GM23248 (cell line): ENCODE data around the gene AMOT. TPM values are rescaled to one million over a fixed set of nuclear protein-coding genes. Genes with fewer than 3 reads are reported as not detected.

Experiments used
- DNase-seq: peaks from one replicate; pipeline ENCODE4 v3.0.0-alpha.2; 2015
- H2AFZ ChIP-seq: fragments of 200-600 bp; sonication (generic); 2 replicates; pipeline ENCODE4 v1.6.1; 2016; ENCODE audit warnings: antibody characterized with exemption
- H3F3A ChIP-seq: fragments of 200-600 bp; sonication (generic); 2 replicates; pipeline ENCODE4 v1.6.1; 2016; ENCODE audit warnings: mild to moderate bottlenecking, antibody characterized with exemption, mixed run types; ENCODE audit not compliant: insufficient read depth
- H3K27ac ChIP-seq: fragments of 200-600 bp; sonication (generic); 2 replicates; pipeline ENCODE4 v1.5.1; 2016; ENCODE audit warnings: mild to moderate bottlenecking
- H3K27me3 ChIP-seq: fragments of 200-600 bp; sonication (generic); replicated peaks from 2 replicates; pipeline ENCODE4 v1.6.1; 2016; ENCODE audit warnings: mild to moderate bottlenecking; ENCODE audit not compliant: insufficient read depth
- H3K36me3 ChIP-seq: fragments of 200-600 bp; sonication (generic); 2 replicates; pipeline ENCODE4 v1.6.1; 2016; ENCODE audit warnings: low read depth, mild to moderate bottlenecking
- H3K4me1 ChIP-seq: fragments of 200-600 bp; sonication (generic); 2 replicates; pipeline ENCODE4 v1.6.1; 2016; ENCODE audit warnings: mild to moderate bottlenecking; ENCODE audit not compliant: insufficient read depth
- H3K4me2 ChIP-seq: fragments of 200-600 bp; sonication (generic); one replicate; pipeline ENCODE4 v1.6.1; 2016; ENCODE audit warnings: mild to moderate bottlenecking; ENCODE audit not compliant: unreplicated experiment
- H3K4me3 ChIP-seq: fragments of 200-600 bp; sonication (generic); 2 replicates; pipeline ENCODE4 v1.5.1; 2016; ENCODE audit warnings: mild to moderate bottlenecking
- H3K79me2 ChIP-seq: fragments of 200-600 bp; sonication (generic); 2 replicates; pipeline ENCODE4 v1.6.1; 2016; ENCODE audit warnings: mild to moderate bottlenecking; ENCODE audit not compliant: insufficient read depth
- H3K9ac ChIP-seq: fragments of 200-600 bp; sonication (generic); 2 replicates; pipeline ENCODE4 v1.6.1; 2016; ENCODE audit warnings: mild to moderate bottlenecking
- H3K9me2 ChIP-seq: fragments of 200-600 bp; sonication (generic); 2 replicates; pipeline ENCODE4 v1.6.1; 2016; ENCODE audit warnings: mixed run types, mild to moderate bottlenecking, moderate library complexity; ENCODE audit not compliant: insufficient read depth
- H3K9me3 ChIP-seq: fragments of 200-600 bp; sonication (generic); one replicate; pipeline ENCODE4 v1.6.1; 2017; ENCODE audit warnings: low read depth
- H4K20me1 ChIP-seq: fragments of 200-600 bp; sonication (generic); 2 replicates; pipeline ENCODE4 v1.6.0; 2016; ENCODE audit not compliant: insufficient read depth
- EZH2 ChIP-seq: fragments of 200-600 bp; sonication (generic); IDR thresholded peaks from 2 replicates; pipeline ENCODE4 v1.6.1; 2018; ENCODE audit warnings: antibody characterized with exemption, mild to moderate bottlenecking; ENCODE audit not compliant: insufficient read depth, poor library complexity, severe bottlenecking
- EZH2phosphoT487 ChIP-seq: fragments of 200-600 bp; sonication (generic); IDR thresholded peaks from 2 replicates; pipeline ENCODE4 v1.6.1; 2018; ENCODE audit warnings: antibody characterized with exemption, moderate library complexity, mild to moderate bottlenecking, low read depth; ENCODE audit not compliant: insufficient read depth
- WGBS, 2 experiments: methylation state at CpG; one replicate each; pipeline ENCODE4 v1.1.6; 2015 to 2017; ENCODE audit warnings: low lambda C conversion rate in 2 of 2, low coverage in 1 of 2; ENCODE audit errors: missing lambda C conversion rate in 2 of 2; 5-methylcytosine and 5-hydroxymethylcytosine counted together
- in situ Hi-C: fragments of 300-500 bp; cut with MboI; formaldehyde crosslinking; loops from 2 replicates; pipeline ENCODE4 v1.15.0; 2020
- polyA plus RNA-seq: library from polyadenylated mRNA; unstranded; fragments of >200 nt; fragmentation: Nextera tagmentation; extraction: Ambion mirVana; gene quantifications from 2 replicates; pipeline ENCODE4 v1.2.1, GENCODE V29; 2016
- total RNA-seq: library from RNA; depleted of rRNA; stranded (reverse); fragments of >200 nt; shearing (Covaris generic); gene quantifications from 2 replicates; pipeline ENCODE4 v1.2.3, GENCODE V29; 2014; rRNA removed

The AMOT gene
- 1.5 and 2.5 TPM in 2 replicates for total RNA-seq
- polyA plus RNA-seq: 2.2 and 3.0 TPM in 2 replicates

GRCh38 chrX:112840382-112841113 lies at the start of gene AMOT:
AMOT (minus strand) TSS chrX:112840831; CDS start chrX:112823126, 17,705 bp downstream.
- DNase-seq: peak; percentile 68
- H3K4me2 ChIP-seq: peak within 1 kb of the TSS; percentile 80
- no peaks in the 10 kb centered on the region for H3K9me3 ChIP-seq
- in situ Hi-C loops: no loop called here
- H3K4me3 ChIP-seq: peak within 1 kb of the TSS; percentile 79
- H2AFZ ChIP-seq: peak within 1 kb of the TSS; percentile 91
- TF ChIP-seq EZH2 (no peak), EZH2phosphoT487 (no peak)
- H3K9ac ChIP-seq: peak within 1 kb of the TSS; percentile 36; the same call in 1 of the 2 replicates
- no peaks in the 10 kb centered on the region for H3K27me3 ChIP-seq
- no peaks in the 10 kb centered on the region for H3K36me3 ChIP-seq
- H3K79me2 ChIP-seq: no peaks in the 10 kb centered on the region
- no peak within 1 kb of the TSS for H3K27ac ChIP-seq
- H4K20me1 ChIP-seq: no peaks in the 10 kb centered on the region
- 2% methylated on average over 22 to 43 of the region's 49 CpGs for WGBS, 2 experiments
- no peaks in the 10 kb centered on the region for H3K4me1 ChIP-seq
- H3K9me2 ChIP-seq: no peaks in the 10 kb centered on the region
- H3F3A ChIP-seq: no peaks in the 10 kb centered on the region

- DNase-seq: no peak
- TF ChIP-seq EZH2phosphoT487 (no peak), EZH2 (no peak)
- H3K4me2 ChIP-seq: no peak overlapping the region
- H4K20me1 ChIP-seq: no peaks in the 10 kb centered on the region
- no peak overlapping the region for H3K4me3 ChIP-seq
- no peaks in the 10 kb centered on the region for H3K9me2 ChIP-seq
- 25 to 34% methylated on average over 8 to 9 of the region's 9 CpGs for WGBS, 2 experiments
- no peaks in the 10 kb centered on the region for H3K27me3 ChIP-seq
- H3K9ac ChIP-seq: no peak overlapping the region
- no peaks in the 10 kb centered on the region for H3K4me1 ChIP-seq
- H2AFZ ChIP-seq: no peak overlapping the region
- no peaks in the 10 kb centered on the region for H3K36me3 ChIP-seq
- no peak overlapping the region for H3K27ac ChIP-seq
- H3K9me3 ChIP-seq: no peaks in the 10 kb centered on the region
- in situ Hi-C loops: no loop called here
- no peaks in the 10 kb centered on the region for H3F3A ChIP-seq
- H3K79me2 ChIP-seq: no peaks in the 10 kb centered on the region
These were observed 48.8 kb upstream of the AMOT start for GRCh38 chrX:112889400-112889799.

GRCh38 chrX:112888916-112889315 lies 48.3 kb upstream of the AMOT start:
- H2AFZ ChIP-seq: no peak overlapping the region
- TF ChIP-seq EZH2 (no peak), EZH2phosphoT487 (no peak)
- H3K36me3 ChIP-seq: no peaks in the 10 kb centered on the region
- no peaks in the 10 kb centered on the region for H3F3A ChIP-seq
- no peak overlapping the region for H3K9ac ChIP-seq
- no peaks in the 10 kb centered on the region for H3K4me1 ChIP-seq
- 0 to 6% methylated on average over 2 of the region's 2 CpGs for WGBS, 2 experiments
- no peak overlapping the region for H3K27ac ChIP-seq
- H3K9me2 ChIP-seq: no peaks in the 10 kb centered on the region
- H3K4me3 ChIP-seq: no peak overlapping the region
- H3K27me3 ChIP-seq: no peaks in the 10 kb centered on the region
- H3K9me3 ChIP-seq: no peaks in the 10 kb centered on the region
- no peaks in the 10 kb centered on the region for H3K79me2 ChIP-seq
- no peak for DNase-seq
- in situ Hi-C loops: no loop called here
- H3K4me2 ChIP-seq: no peak overlapping the region
- no peaks in the 10 kb centered on the region for H4K20me1 ChIP-seq

- Histone ChIP-seq H3K79me2 (no peaks in the 10 kb centered on the region), H3K4me1 (no peaks in the 10 kb centered on the region), H3K36me3 (no peaks in the 10 kb centered on the region), H3K4me3 (no peak overlapping the region), H3K27me3 (no peaks in the 10 kb centered on the region), H2AFZ (no peak overlapping the region), H4K20me1 (no peaks in the 10 kb centered on the region), H3K27ac (no peak overlapping the region), H3K9me2 (no peaks in the 10 kb centered on the region), H3K9ac (no peak overlapping the region), H3K9me3 (no peaks in the 10 kb centered on the region), H3F3A (no peaks in the 10 kb centered on the region), H3K4me2 (no peak overlapping the region)
- TF ChIP-seq EZH2phosphoT487: no peak
- no peak for TF ChIP-seq EZH2
- DNase-seq: no peak
- 44 to 53% methylated on average over 3 of the region's 3 CpGs for WGBS, 2 experiments
- in situ Hi-C loops: no loop called here
These were observed 37.1 kb upstream of the AMOT start for GRCh38 chrX:112877771-112878173.
